T-helper 17 cell (primary cell): ENCODE data around the gene RNF115. TPM values are rescaled to one million over a fixed set of nuclear protein-coding genes. Genes with fewer than 3 reads are reported as not detected.
A peak's percentile ranks its signal among the peaks of the same experiment; 100 is the strongest.
"Not testable (repeated sequence)": the region's sequence is repeated elsewhere in the genome, so short reads cannot be mapped to it uniquely, and the experiment has no call there.

Experiments
- ATAC-seq: fragments of 150-1000 bp; cut with Tn5 transposase; 2 replicates; pipeline ENCODE4 v1.10.0; 2021; ENCODE audit warnings: mild to moderate bottlenecking, moderate library complexity
- DNase-seq, 3 donors: peaks; one replicate each; pipeline versions ENCODE4 v3.0.0 to v3.0.0-alpha.2; 2020 to 2021
- H3K9me3 ChIP-seq: one replicate; pipeline ENCODE4 v1.7.0; 2013; ENCODE audit warnings: low read length, mild to moderate bottlenecking; ENCODE audit not compliant: control insufficient read depth, poor library complexity, severe bottlenecking
- H3K27ac Mint-ChIP-seq: one replicate; pipeline ENCODE4 v1.8.0; 2022; ENCODE audit warnings: mild to moderate bottlenecking, moderate library complexity, mixed read lengths
- H3K27me3 Mint-ChIP-seq: one replicate; pipeline ENCODE4 v1.8.0; 2022; ENCODE audit warnings: mixed read lengths
- H3K36me3 Mint-ChIP-seq: one replicate; pipeline ENCODE4 v1.8.0; 2022; ENCODE audit warnings: low read depth, mixed read lengths
- H3K4me1 Mint-ChIP-seq: one replicate; pipeline ENCODE4 v1.8.0; 2022; ENCODE audit warnings: mild to moderate bottlenecking, mixed read lengths
- H3K4me3 Mint-ChIP-seq: one replicate; pipeline ENCODE4 v1.8.0; 2022; ENCODE audit warnings: mild to moderate bottlenecking, moderate library complexity, mixed read lengths
- total RNA-seq, 4 donors: library from RNA in 2 of 4; stranded (reverse) in 2 of 4; gene quantifications; one replicate each; pipeline ENCODE4 v1.2.3 and lab custom pipeline; 2022 to 2026

RNF115 gene
- total RNA-seq, 2 donors from 2014 or later, result 14.0 to 16.6 TPM

GRCh38 chr1:145806844-145807243 lies 17.1 kb downstream of the RNF115 start:
- peaks cover 25% of the 10 kb centered on the region for H3K4me1 Mint-ChIP-seq

GRCh38 chr1:145806408-145806807 lies 17.5 kb downstream of the RNF115 start:
- ATAC-seq (no peak), DNase-seq (no peak)
- peaks cover 3% of the 10 kb centered on the region for H3K36me3 Mint-ChIP-seq
- no peaks in the 10 kb centered on the region for H3K9me3 ChIP-seq
- H3K4me1 Mint-ChIP-seq, result peaks cover 28% of the 10 kb centered on the region
- no peaks in the 10 kb centered on the region for H3K27me3 Mint-ChIP-seq
- H3K4me3 Mint-ChIP-seq, result no peak overlapping the region
- H3K27ac Mint-ChIP-seq, result no peak overlapping the region

More at GRCh38 chr1:145806844-145807243, 17.1 kb downstream of the RNF115 start:
- no peak overlapping the region for H3K4me3 Mint-ChIP-seq
- ATAC-seq (no peak), DNase-seq (no peak)
- H3K27ac Mint-ChIP-seq, result no peak overlapping the region
- H3K9me3 ChIP-seq, result no peaks in the 10 kb centered on the region
- H3K36me3 Mint-ChIP-seq, result peaks cover 3% of the 10 kb centered on the region
- no peaks in the 10 kb centered on the region for H3K27me3 Mint-ChIP-seq

GRCh38 chr1:145805057-145805456 lies 18.8 kb downstream of the RNF115 start:
- H3K9me3 ChIP-seq, result no peaks in the 10 kb centered on the region
- H3K4me1 Mint-ChIP-seq, result peaks cover 33% of the 10 kb centered on the region
- DNase-seq (no peak), ATAC-seq (no peak)
- no peak overlapping the region for H3K4me3 Mint-ChIP-seq
- peaks cover 3% of the 10 kb centered on the region for H3K36me3 Mint-ChIP-seq
- H3K27ac Mint-ChIP-seq, result no peak overlapping the region
- H3K27me3 Mint-ChIP-seq, result no peaks in the 10 kb centered on the region

GRCh38 chr1:145804235-145805045 lies 19.5 kb downstream of the RNF115 start:
- H3K4me3 Mint-ChIP-seq, result no peak overlapping the region
- peaks cover 3% of the 10 kb centered on the region for H3K36me3 Mint-ChIP-seq
- ATAC-seq, result no peak
- H3K4me1 Mint-ChIP-seq, result peaks cover 35% of the 10 kb centered on the region
- H3K27ac Mint-ChIP-seq, result no peak overlapping the region
- no peak for DNase-seq
- no peaks in the 10 kb centered on the region for H3K9me3 ChIP-seq
- H3K27me3 Mint-ChIP-seq, result no peaks in the 10 kb centered on the region

- DNase-seq (no peak), ATAC-seq (no peak)
- Mint-ChIP-seq H3K36me3 (no peaks in the 10 kb centered on the region), H3K27me3 (no peaks in the 10 kb centered on the region), H3K4me3 (no peak overlapping the region), H3K27ac (no peak overlapping the region), H3K4me1 (peaks cover 26% of the 10 kb centered on the region)
- peaks cover 4% of the 10 kb centered on the region for H3K9me3 ChIP-seq
These were observed 24.1 kb downstream of the RNF115 start for GRCh38 chr1:145799806-145800205.

GRCh38 chr1:145796753-145797152 lies 27.1 kb downstream of the RNF115 start:
- DNase-seq (no peak), ATAC-seq (no peak)
- Mint-ChIP-seq H3K4me3 (no peak overlapping the region), H3K36me3 (peaks cover 4% of the 10 kb centered on the region), H3K4me1 (peaks cover 19% of the 10 kb centered on the region), H3K27ac (no peak overlapping the region), H3K27me3 (no peaks in the 10 kb centered on the region)
- peaks cover 4% of the 10 kb centered on the region for H3K9me3 ChIP-seq

GRCh38 chr1:145795257-145795881 lies 28.5 kb downstream of the RNF115 start:
- Mint-ChIP-seq H3K27me3 (no peaks in the 10 kb centered on the region), H3K4me1 (peaks cover 13% of the 10 kb centered on the region), H3K36me3 (peaks cover 4% of the 10 kb centered on the region), H3K4me3 (no peak overlapping the region), H3K27ac (no peak overlapping the region)
- DNase-seq (no peak), ATAC-seq (no peak)
- peaks cover 4% of the 10 kb centered on the region for H3K9me3 ChIP-seq

GRCh38 chr1:145792484-145792883 lies 31.4 kb downstream of the RNF115 start:
- H3K4me3 Mint-ChIP-seq, result no peak overlapping the region
- ATAC-seq (no peak), DNase-seq (no peak)
- H3K9me3 ChIP-seq, result peaks cover 4% of the 10 kb centered on the region
- H3K36me3 Mint-ChIP-seq, result peaks cover 7% of the 10 kb centered on the region
- H3K27me3 Mint-ChIP-seq, result no peaks in the 10 kb centered on the region
- peaks cover 9% of the 10 kb centered on the region for H3K4me1 Mint-ChIP-seq
- peak overlapping the region; percentile 19 for H3K27ac Mint-ChIP-seq

GRCh38 chr1:145791860-145792259 lies 32.0 kb downstream of the RNF115 start:
- H3K27me3 Mint-ChIP-seq, H3K4me3 Mint-ChIP-seq, H3K4me1 Mint-ChIP-seq, H3K27ac Mint-ChIP-seq, ATAC-seq, H3K36me3 Mint-ChIP-seq, DNase-seq, H3K9me3 ChIP-seq: not testable (repeated sequence)

- H3K27me3 Mint-ChIP-seq, result no peaks in the 10 kb centered on the region
- H3K4me3 Mint-ChIP-seq, result no peak overlapping the region
- H3K4me1 Mint-ChIP-seq, result peaks cover 31% of the 10 kb centered on the region
- ATAC-seq (no peak), DNase-seq (no peak)
- H3K27ac Mint-ChIP-seq, result peak overlapping the region; percentile 34
- H3K9me3 ChIP-seq, result no peaks in the 10 kb centered on the region
- peaks cover 11% of the 10 kb centered on the region for H3K36me3 Mint-ChIP-seq
These were observed 35.3 kb downstream of the RNF115 start for GRCh38 chr1:145788580-145788979.

- Mint-ChIP-seq H3K4me3 (no peak overlapping the region), H3K27ac (peak overlapping the region; percentile 71), H3K27me3 (no peaks in the 10 kb centered on the region), H3K4me1 (peaks cover 25% of the 10 kb centered on the region), H3K36me3 (peaks cover 8% of the 10 kb centered on the region)
- no peak for DNase-seq
- no peak for ATAC-seq
- H3K9me3 ChIP-seq, result no peaks in the 10 kb centered on the region
These were observed 37.6 kb downstream of the RNF115 start for GRCh38 chr1:145786271-145786670.

GRCh38 chr1:145785547-145785946 lies 38.3 kb downstream of the RNF115 start:
- Mint-ChIP-seq H3K4me1 (peaks cover 25% of the 10 kb centered on the region), H3K27ac (peak overlapping the region; percentile 71), H3K4me3 (no peak overlapping the region), H3K27me3 (no peaks in the 10 kb centered on the region), H3K36me3 (peaks cover 10% of the 10 kb centered on the region)
- H3K9me3 ChIP-seq, result no peaks in the 10 kb centered on the region
- DNase-seq (no peak), ATAC-seq (no peak)

GRCh38 chr1:145784409-145784808 lies 39.5 kb downstream of the RNF115 start:
- no peaks in the 10 kb centered on the region for H3K9me3 ChIP-seq
- Mint-ChIP-seq H3K27me3 (no peaks in the 10 kb centered on the region), H3K4me3 (no peak overlapping the region), H3K27ac (no peak overlapping the region), H3K4me1 (peaks cover 25% of the 10 kb centered on the region), H3K36me3 (peaks cover 10% of the 10 kb centered on the region)
- ATAC-seq, result no peak
- no peak for DNase-seq
